ENCODE data around the gene TMEM131L. TPM values are rescaled to one million over a fixed set of nuclear protein-coding genes. Genes with fewer than 3 reads are reported as not detected.
"Not testable (repeated sequence)": the region's sequence is repeated elsewhere in the genome, so short reads cannot be mapped to it uniquely, and the experiment has no call there.

The TMEM131L gene
- 10 to 100 TPM; 19.1 to 30.9 TPM for total RNA-seq

- Mint-ChIP-seq H3K9me3 (no peaks in the 10 kb centered on the region), H3K4me1 (peaks cover 24% of the 10 kb centered on the region), H3K27me3 (no peaks in the 10 kb centered on the region), H3K27ac (peak within 1 kb of the TSS; percentile 73), H3K36me3 (ENCODE audit: low read depth) (peaks cover 46% of the 10 kb centered on the region), H3K4me3 (peak within 1 kb of the TSS; percentile 82)
- peak; percentile 76 for ATAC-seq (replicated peaks)
Observed at GRCh38 chr4:153466081-153466948, at the start of gene TMEM131L. TMEM131L (plus strand) TSS chr4:153466360; CDS start chr4:153466398, 38 bp downstream.

- H3K9me3 Mint-ChIP-seq; ATAC-seq (replicated peaks); H3K27ac Mint-ChIP-seq; H3K27me3 Mint-ChIP-seq; H3K36me3 Mint-ChIP-seq (ENCODE audit: low read depth); H3K4me3 Mint-ChIP-seq; H3K4me1 Mint-ChIP-seq: not testable (repeated sequence)
Observed at GRCh38 chr4:153416456-153416855, 49.7 kb upstream of the TMEM131L start.

- no peaks in the 10 kb centered on the region for H3K27me3 Mint-ChIP-seq
- no peaks in the 10 kb centered on the region for H3K9me3 Mint-ChIP-seq
- H3K36me3 Mint-ChIP-seq (ENCODE audit: low read depth): no peaks in the 10 kb centered on the region
- H3K27ac Mint-ChIP-seq: no peak overlapping the region
- ATAC-seq (replicated peaks): no peak
- H3K4me1 Mint-ChIP-seq: no peaks in the 10 kb centered on the region
- no peak overlapping the region for H3K4me3 Mint-ChIP-seq
Observed at GRCh38 chr4:153418121-153418520, 48.0 kb upstream of the TMEM131L start.

GRCh38 chr4:153418558-153418957 lies 47.6 kb upstream of the TMEM131L start:
- Mint-ChIP-seq H3K9me3 (no peaks in the 10 kb centered on the region), H3K4me3 (no peak overlapping the region), H3K4me1 (no peaks in the 10 kb centered on the region), H3K36me3 (ENCODE audit: low read depth) (no peaks in the 10 kb centered on the region), H3K27ac (no peak overlapping the region), H3K27me3 (no peaks in the 10 kb centered on the region)
- no peak for ATAC-seq (replicated peaks)

- no peaks in the 10 kb centered on the region for H3K36me3 Mint-ChIP-seq (ENCODE audit: low read depth)
- ATAC-seq (replicated peaks): no peak
- no peak overlapping the region for H3K27ac Mint-ChIP-seq
- H3K4me3 Mint-ChIP-seq: no peak overlapping the region
- H3K27me3 Mint-ChIP-seq: no peaks in the 10 kb centered on the region
- H3K9me3 Mint-ChIP-seq: no peaks in the 10 kb centered on the region
- no peaks in the 10 kb centered on the region for H3K4me1 Mint-ChIP-seq
Observed at GRCh38 chr4:153419029-153419428, 47.1 kb upstream of the TMEM131L start.

- no peak overlapping the region for H3K4me3 Mint-ChIP-seq
- no peak overlapping the region for H3K27ac Mint-ChIP-seq
- no peaks in the 10 kb centered on the region for H3K36me3 Mint-ChIP-seq (ENCODE audit: low read depth)
- H3K9me3 Mint-ChIP-seq: no peaks in the 10 kb centered on the region
- H3K4me1 Mint-ChIP-seq: no peaks in the 10 kb centered on the region
- H3K27me3 Mint-ChIP-seq: no peaks in the 10 kb centered on the region
- ATAC-seq (replicated peaks): no peak
Observed at GRCh38 chr4:153419673-153420278, 46.4 kb upstream of the TMEM131L start.

GRCh38 chr4:153420361-153420760 lies 45.8 kb upstream of the TMEM131L start:
- Mint-ChIP-seq H3K9me3 (no peaks in the 10 kb centered on the region), H3K27me3 (no peaks in the 10 kb centered on the region), H3K27ac (no peak overlapping the region), H3K4me1 (no peaks in the 10 kb centered on the region), H3K36me3 (ENCODE audit: low read depth) (no peaks in the 10 kb centered on the region), H3K4me3 (no peak overlapping the region)
- no peak for ATAC-seq (replicated peaks)

GRCh38 chr4:153421941-153422340 lies 44.2 kb upstream of the TMEM131L start:
- peak; percentile 89 for ATAC-seq (replicated peaks)
- no peak overlapping the region for H3K4me3 Mint-ChIP-seq
- H3K36me3 Mint-ChIP-seq (ENCODE audit: low read depth): no peaks in the 10 kb centered on the region
- no peaks in the 10 kb centered on the region for H3K27me3 Mint-ChIP-seq
- H3K4me1 Mint-ChIP-seq: no peaks in the 10 kb centered on the region
- H3K9me3 Mint-ChIP-seq: no peaks in the 10 kb centered on the region
- H3K27ac Mint-ChIP-seq: no peak overlapping the region

- H3K4me1 Mint-ChIP-seq: peaks cover 7% of the 10 kb centered on the region
- H3K36me3 Mint-ChIP-seq (ENCODE audit: low read depth): no peaks in the 10 kb centered on the region
- no peaks in the 10 kb centered on the region for H3K27me3 Mint-ChIP-seq
- H3K27ac Mint-ChIP-seq: no peak overlapping the region
- no peak overlapping the region for H3K4me3 Mint-ChIP-seq
- H3K9me3 Mint-ChIP-seq: no peaks in the 10 kb centered on the region
- ATAC-seq (replicated peaks): peak; percentile 31
Observed at GRCh38 chr4:153426207-153426885, 39.8 kb upstream of the TMEM131L start.

GRCh38 chr4:153427363-153428071 lies 38.6 kb upstream of the TMEM131L start:
- no peaks in the 10 kb centered on the region for H3K27me3 Mint-ChIP-seq
- no peak overlapping the region for H3K4me3 Mint-ChIP-seq
- H3K9me3 Mint-ChIP-seq: no peaks in the 10 kb centered on the region
- H3K36me3 Mint-ChIP-seq (ENCODE audit: low read depth): no peaks in the 10 kb centered on the region
- H3K27ac Mint-ChIP-seq: no peak overlapping the region
- peaks cover 7% of the 10 kb centered on the region for H3K4me1 Mint-ChIP-seq
- ATAC-seq (replicated peaks): no peak

GRCh38 chr4:153428941-153429475 lies 37.2 kb upstream of the TMEM131L start:
- no peaks in the 10 kb centered on the region for H3K9me3 Mint-ChIP-seq
- no peak overlapping the region for H3K27ac Mint-ChIP-seq
- H3K36me3 Mint-ChIP-seq (ENCODE audit: low read depth): no peaks in the 10 kb centered on the region
- H3K4me3 Mint-ChIP-seq: peak overlapping the region; percentile 36
- no peak for ATAC-seq (replicated peaks)
- peaks cover 16% of the 10 kb centered on the region for H3K4me1 Mint-ChIP-seq
- no peaks in the 10 kb centered on the region for H3K27me3 Mint-ChIP-seq

- no peaks in the 10 kb centered on the region for H3K36me3 Mint-ChIP-seq (ENCODE audit: low read depth)
- peaks cover 22% of the 10 kb centered on the region for H3K4me1 Mint-ChIP-seq
- H3K27ac Mint-ChIP-seq: peak overlapping the region; percentile 86
Observed at GRCh38 chr4:153432965-153433753, 33.0 kb upstream of the TMEM131L start.

GRCh38 chr4:153433754-153434105 lies 32.4 kb upstream of the TMEM131L start:
- peak; percentile 3 for ATAC-seq (replicated peaks)
- no peaks in the 10 kb centered on the region for H3K27me3 Mint-ChIP-seq
- no peaks in the 10 kb centered on the region for H3K9me3 Mint-ChIP-seq
- H3K27ac Mint-ChIP-seq: peak overlapping the region; percentile 86
- H3K4me3 Mint-ChIP-seq: peak overlapping the region; percentile 86
- peaks cover 25% of the 10 kb centered on the region for H3K4me1 Mint-ChIP-seq
- no peaks in the 10 kb centered on the region for H3K36me3 Mint-ChIP-seq (ENCODE audit: low read depth)

More at GRCh38 chr4:153432965-153433753, 33.0 kb upstream of the TMEM131L start:
- ATAC-seq (replicated peaks): peak; percentile 91
- H3K27me3 Mint-ChIP-seq: no peaks in the 10 kb centered on the region
- H3K9me3 Mint-ChIP-seq: no peaks in the 10 kb centered on the region
- H3K4me3 Mint-ChIP-seq: peak overlapping the region; percentile 86
